Activated CD8-positive, alpha-beta memory T cell treated with anti-CD3 and anti-CD28 coated beads, Interleukin-2, amount 50 U/mL, for 1 hour (primary cell): Measurements from ENCODE around the gene SLC47A1.

Experiments
- DNase-seq: peaks from one replicate; pipeline ENCODE4 v3.0.0-alpha.2; 2020; ENCODE audit errors: extremely low read depth

SLC47A1 gene

DNA sequence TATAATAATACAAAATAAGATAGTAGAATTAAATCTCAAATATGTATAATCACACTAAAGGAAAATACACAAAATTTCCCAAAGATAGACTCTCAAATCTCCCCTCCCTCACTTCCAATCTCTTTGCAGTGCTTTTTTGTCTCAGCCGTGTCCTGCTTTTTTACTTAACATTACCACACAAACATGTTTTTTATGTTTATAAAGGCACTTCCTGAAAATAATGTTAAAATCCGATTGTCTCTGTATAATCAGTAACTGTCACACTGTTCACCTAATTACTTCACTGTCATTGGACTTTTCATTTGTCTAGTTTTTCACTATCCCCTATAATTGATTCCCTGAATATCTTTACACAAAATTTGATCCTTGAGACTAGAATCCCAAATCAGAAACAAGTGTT lies 76.7 kb downstream of the SLC47A1 start:
- no peak for DNase-seq

DNA sequence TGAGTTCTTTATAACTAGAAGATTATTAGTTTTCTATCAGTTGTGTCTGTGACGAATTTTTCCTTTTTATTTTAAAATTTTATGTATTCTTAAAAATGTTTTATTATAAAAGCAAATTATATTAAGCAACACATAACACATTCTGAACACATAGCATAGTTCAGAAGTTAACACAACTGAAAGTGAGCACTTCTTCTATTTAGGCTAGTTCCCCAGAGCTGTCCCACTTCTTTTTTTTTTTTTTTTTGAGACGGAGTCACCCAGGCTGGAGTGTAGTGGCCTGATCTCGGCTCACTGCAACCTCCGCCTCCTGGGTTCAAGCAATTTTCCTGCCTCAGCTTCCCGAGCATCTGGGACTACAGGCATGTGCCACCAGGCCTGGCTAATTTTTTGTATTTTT lies 77.2 kb downstream of the SLC47A1 start:
- DNase-seq = no peak

DNA sequence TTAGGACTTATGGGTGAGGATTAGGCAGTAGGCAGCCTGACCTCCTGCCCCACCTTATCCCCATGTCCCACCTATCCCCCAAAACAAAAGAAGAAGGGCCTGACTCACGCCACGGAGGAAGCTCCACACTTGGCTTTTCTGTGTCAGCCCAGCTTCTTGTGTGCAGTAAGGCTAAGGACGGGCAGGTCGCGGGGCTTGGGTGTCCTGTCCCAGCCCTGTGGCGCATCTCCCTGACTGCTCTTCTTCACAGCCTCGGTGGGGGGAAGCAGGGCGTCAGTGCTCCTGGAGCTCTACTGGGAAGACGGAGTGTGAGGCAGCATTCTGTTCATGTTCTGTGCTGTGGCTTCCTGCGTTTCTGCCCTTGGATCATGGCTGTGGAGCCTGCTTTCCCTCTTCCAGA lies 80.3 kb downstream of the SLC47A1 start:
- DNase-seq = no peak

DNA sequence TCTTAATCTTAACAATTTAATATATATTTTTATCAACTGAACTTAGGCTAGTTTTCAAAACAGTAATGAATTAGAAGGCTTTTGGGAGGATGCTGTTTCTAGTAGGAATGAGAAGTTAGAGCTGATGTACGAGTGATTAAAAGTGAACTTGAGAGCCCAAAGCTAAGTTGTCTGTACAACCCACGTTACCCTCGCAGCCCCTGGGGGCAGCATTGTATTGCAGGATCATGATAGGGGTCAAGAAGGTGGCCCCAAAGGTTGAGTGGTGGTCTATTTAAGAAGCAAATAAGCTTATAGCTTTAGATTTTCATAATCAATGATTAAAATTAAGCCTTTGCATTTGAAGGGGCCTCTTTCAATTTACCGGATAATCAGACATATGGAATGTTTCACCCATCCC lies 81.2 kb downstream of the SLC47A1 start:
- no peak for DNase-seq

DNA sequence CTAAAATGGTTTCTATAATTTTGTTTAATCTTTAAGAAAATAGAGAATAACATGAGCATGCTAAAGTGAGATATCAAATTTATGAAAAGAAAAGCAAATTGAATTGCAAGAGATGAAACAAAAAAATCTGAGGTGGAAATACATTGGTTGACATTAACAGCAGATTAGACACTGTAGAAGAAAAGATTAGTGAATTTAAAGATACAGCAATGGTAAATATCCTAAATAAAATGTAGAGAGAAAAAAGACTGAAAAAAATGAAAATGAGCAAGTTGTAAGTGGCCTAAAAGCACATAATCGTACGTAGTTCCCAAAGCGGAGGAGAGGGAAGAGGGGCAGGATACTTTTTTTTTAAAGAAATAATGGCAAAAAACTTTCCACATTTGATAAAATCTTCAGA lies 84.4 kb downstream of the SLC47A1 start:
- DNase-seq = no peak

DNA sequence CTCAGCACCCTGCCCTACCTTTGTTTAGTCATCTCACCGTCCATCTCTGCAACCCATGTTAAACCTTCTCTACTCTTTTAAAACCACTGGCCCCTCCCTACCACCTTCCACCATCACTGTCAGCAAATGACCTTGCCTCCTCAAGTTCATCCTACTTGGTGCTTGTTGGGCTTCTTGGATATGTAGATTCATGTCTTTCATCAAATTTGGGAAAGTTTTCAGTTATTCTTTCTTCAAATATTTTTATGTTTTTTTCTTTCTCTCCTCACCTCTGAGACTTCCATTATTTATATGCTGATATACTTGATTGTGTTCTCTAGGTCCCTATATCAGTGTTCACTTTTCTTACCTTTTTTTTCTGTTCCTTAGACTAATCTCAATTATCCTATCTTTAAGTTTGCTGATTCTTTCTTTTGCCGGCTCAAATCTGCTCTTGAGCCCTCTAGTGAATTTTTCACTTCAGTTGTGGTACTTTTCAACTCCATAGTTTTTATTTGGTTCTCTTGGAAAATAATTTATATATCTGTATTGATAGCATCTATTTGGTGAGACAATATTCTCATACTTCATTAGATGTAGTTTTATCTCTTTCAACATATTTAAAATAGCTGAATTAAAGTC lies 86.2 kb downstream of the SLC47A1 start:
- DNase-seq = no peak

DNA sequence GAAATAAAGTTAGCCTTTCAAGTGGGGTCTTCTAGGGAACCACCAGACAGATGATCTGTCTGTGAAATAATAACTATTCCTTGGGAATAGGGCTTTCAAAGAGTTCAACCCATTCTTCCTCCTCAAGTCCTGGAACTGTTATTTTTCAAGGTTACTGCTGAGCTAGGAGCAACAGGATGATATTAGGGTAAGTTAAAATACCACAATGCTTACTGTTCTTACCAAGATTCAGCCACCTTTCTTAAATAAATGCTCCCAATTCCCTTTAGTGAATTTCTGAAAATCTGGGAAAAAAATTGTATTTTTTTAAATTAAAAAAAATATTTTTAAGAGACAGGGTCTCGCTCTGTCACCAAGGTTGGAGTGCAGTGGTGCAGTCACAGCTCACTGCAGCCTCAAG lies 88.0 kb downstream of the SLC47A1 start:
- DNase-seq = no peak

DNA sequence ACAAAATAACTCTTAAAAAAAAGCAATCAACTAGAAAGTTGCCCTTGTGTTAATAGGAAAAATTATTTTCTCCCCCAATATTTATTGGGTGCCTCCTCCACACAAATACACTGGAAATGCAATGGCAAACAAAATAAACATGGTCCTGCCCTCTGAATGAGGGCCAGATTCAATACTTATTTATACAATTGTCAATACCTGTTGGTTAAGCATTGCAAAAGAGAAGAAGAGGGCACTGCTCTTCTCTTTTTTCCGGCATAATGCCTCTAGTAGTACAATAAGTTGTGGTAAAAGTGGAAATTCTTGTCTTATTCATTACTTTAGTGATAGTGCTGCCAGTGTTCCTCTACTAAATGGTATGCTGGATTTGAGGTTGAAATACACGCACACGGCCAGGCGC lies 92.4 kb downstream of the SLC47A1 start:
- DNase-seq = no peak
